Stimulated activated CD8-positive, alpha-beta memory T cell treated with anti-CD3 and anti-CD28 coated beads, Interleukin-15, amount 100 ng/mL, for 1 hour (primary cell): ENCODE data around the gene RAP1GAP.
A peak's percentile ranks its signal among the peaks of the same experiment; 100 is the strongest.

Source experiments
- DNase-seq: peaks from one replicate; pipeline ENCODE4 v3.0.0-alpha.2; 2020; ENCODE audit warnings: low read depth

The RAP1GAP gene

GRCh38 chr1:21625390-21626190, 43.6 kb downstream of the RAP1GAP start:
- no peak for DNase-seq

GRCh38 chr1:21624571-21625389, 44.4 kb downstream of the RAP1GAP start:
- DNase-seq = no peak

GRCh38 chr1:21623410-21623961, 45.7 kb downstream of the RAP1GAP start:
- no peak for DNase-seq

- DNase-seq = peak; percentile 4
Measured at GRCh38 chr1:21622466-21623315, 46.5 kb downstream of the RAP1GAP start.

GRCh38 chr1:21621761-21622436, 47.3 kb downstream of the RAP1GAP start:
- no peak for DNase-seq

GRCh38 chr1:21621051-21621450, 48.1 kb downstream of the RAP1GAP start:
- DNase-seq = no peak

GRCh38 chr1:21620496-21620895, 48.7 kb downstream of the RAP1GAP start:
- DNase-seq = no peak

GRCh38 chr1:21620011-21620410, 49.1 kb downstream of the RAP1GAP start:
- DNase-seq = no peak

- DNase-seq = no peak
Measured at GRCh38 chr1:21619375-21619947, 49.7 kb downstream of the RAP1GAP start.

GRCh38 chr1:21618561-21619374, 50.4 kb downstream of the RAP1GAP start:
- DNase-seq = no peak

GRCh38 chr1:21618059-21618458, 51.1 kb downstream of the RAP1GAP start:
- no peak for DNase-seq

- DNase-seq = no peak
Measured at GRCh38 chr1:21617126-21617738, 51.9 kb downstream of the RAP1GAP start.

GRCh38 chr1:21616372-21616771, 52.8 kb downstream of the RAP1GAP start:
- DNase-seq = no peak

GRCh38 chr1:21614419-21615115, 54.6 kb downstream of the RAP1GAP start:
- no peak for DNase-seq

- no peak for DNase-seq
Measured at GRCh38 chr1:21613072-21613867, 55.9 kb downstream of the RAP1GAP start.

- DNase-seq = no peak
Measured at GRCh38 chr1:21612057-21612456, 57.1 kb downstream of the RAP1GAP start.

GRCh38 chr1:21610989-21611785, 58.0 kb downstream of the RAP1GAP start:
- DNase-seq = no peak
